H1 (cell line): ENCODE results near the gene C2CD2L. TPM values are rescaled to one million over a fixed set of nuclear protein-coding genes. Genes with fewer than 3 reads are reported as not detected.

Source experiments
- CTCF ChIA-PET: fragments of 300-600 bp; sonication (Branson Sonifier 250); formaldehyde crosslinking; loops from one replicate; lab custom pipeline; 2021; ENCODE audit not compliant: partially characterized antibody; lab: Charles Lee
- POLR2A ChIA-PET: fragments of 300-600 bp; sonication (Branson Sonifier 250); formaldehyde crosslinking; loops from one replicate; lab custom pipeline; 2021; ENCODE audit warnings: inconsistent platforms; ENCODE audit not compliant: partially characterized antibody; lab: Charles Lee
- DNase-seq, 2 experiments: peaks; one replicate each; pipeline versions ENCODE4 v3.0.0 to v3.0.0-alpha.2; 2010 to 2022; ENCODE audit warnings: low spot score in 2 of 2, low read depth in 1 of 2, mixed read lengths in 1 of 2
- FAIRE-seq: peaks from 2 replicates; lab custom pipeline; 2011; peaks lifted over from hg19 to GRCh38; lab: Jason Lieb, UNC
- H2AFZ ChIP-seq: 2 replicates; pipeline ENCODE4 v1.8.1; 2012; ENCODE audit warnings: low read length, inconsistent platforms
- H2AK5ac ChIP-seq: 2 replicates; pipeline ENCODE4 v1.6.1; 2013; ENCODE audit warnings: low read depth, low read length
- H2BK120ac ChIP-seq: replicated peaks from 2 replicates; pipeline ENCODE3; 2013; ENCODE audit warnings: low read depth, low read length, inconsistent platforms
- H2BK12ac ChIP-seq: 2 replicates; pipeline ENCODE4 v1.6.1; 2013; ENCODE audit warnings: low read depth, low read length
- H2BK15ac ChIP-seq: 2 replicates; pipeline ENCODE4 v1.6.1; 2013; ENCODE audit warnings: low read length
- H2BK20ac ChIP-seq: 2 replicates; pipeline ENCODE4 v1.6.1; 2013; ENCODE audit warnings: low read length
- H2BK5ac ChIP-seq: 2 replicates; pipeline ENCODE4 v1.6.1; 2013; ENCODE audit warnings: low read depth, low read length
- H3K14ac ChIP-seq: 2 replicates; pipeline ENCODE4 v1.6.1; 2013; ENCODE audit warnings: inconsistent platforms; ENCODE audit not compliant: insufficient read length
- H3K18ac ChIP-seq: 2 replicates; pipeline ENCODE4 v1.6.1; 2013; ENCODE audit warnings: low read length; ENCODE audit errors: extremely low read depth
- H3K23ac ChIP-seq: 2 replicates; pipeline ENCODE4 v1.6.1; 2013; ENCODE audit warnings: inconsistent platforms; ENCODE audit not compliant: insufficient read length
- H3K23me2 ChIP-seq: 2 replicates; pipeline ENCODE4 v1.6.1; 2013; ENCODE audit warnings: low read depth, low read length
- H3K27ac ChIP-seq: 2 replicates; pipeline ENCODE4 v1.6.1; 2011; ENCODE audit warnings: low read depth, low read length, inconsistent platforms
- H3K27me3 ChIP-seq, 4 experiments: replicated peaks in 1 of 4; 1 replicate in 1 of 4; 2 replicates in 3 of 4; pipeline versions ENCODE4 v1.6.1 to v1.8.1; 2011 to 2013; ENCODE audit warnings: low read length in 3 of 4, mild to moderate bottlenecking in 3 of 4, inconsistent platforms in 2 of 4, mixed read lengths in 2 of 4, moderate library complexity in 1 of 4; ENCODE audit not compliant: control insufficient read depth in 3 of 4, insufficient read depth in 3 of 4; ENCODE audit errors: extremely low read depth in 1 of 4
- H3K36me3 ChIP-seq, 4 experiments: 2 replicates each; pipeline versions ENCODE4 v1.6.1 to v1.8.1; 2011 to 2013; ENCODE audit warnings: mild to moderate bottlenecking in 4 of 4, low read length in 3 of 4, moderate library complexity in 2 of 4, control low read depth in 1 of 4, inconsistent platforms in 1 of 4; ENCODE audit not compliant: insufficient read depth in 4 of 4, control insufficient read depth in 2 of 4
- H3K4ac ChIP-seq: replicated peaks from 2 replicates; pipeline ENCODE3; 2013; ENCODE audit warnings: low read length, low read depth, mixed read lengths, inconsistent platforms; ENCODE audit not compliant: insufficient read length
- H3K4me1 ChIP-seq, 4 experiments: replicated peaks in 1 of 4; 1 replicate in 1 of 4; 2 replicates in 3 of 4; pipeline versions ENCODE4 v1.6.1 to v1.8.1; 2011 to 2013; ENCODE audit warnings: low read length in 3 of 4, inconsistent platforms in 2 of 4, mixed read lengths in 1 of 4; ENCODE audit not compliant: insufficient read depth in 4 of 4, control insufficient read depth in 3 of 4
- H3K4me2 ChIP-seq, 2 experiments: 2 replicates each; pipeline versions ENCODE4 v1.6.1 to v1.8.1; 2011 to 2013; ENCODE audit warnings: low read depth in 2 of 2, low read length in 2 of 2, control low read depth in 1 of 2, inconsistent platforms in 1 of 2, mild to moderate bottlenecking in 1 of 2; ENCODE audit not compliant: insufficient read depth in 1 of 2
- H3K4me3 ChIP-seq, 4 experiments: fragments of 200-600, 300-600 bp in 1 of 4; sonication (generic), shearing (Covaris generic), sonication (Bioruptor Twin) in 1 of 4; 2 replicates each; pipeline versions ENCODE4 v1.5.1 to v1.8.1; 2011 to 2016; ENCODE audit warnings: low read length in 4 of 4, low read depth in 3 of 4, control low read depth in 2 of 4, inconsistent platforms in 2 of 4, mild to moderate bottlenecking in 2 of 4, mixed read lengths in 1 of 4, moderate library complexity in 1 of 4; ENCODE audit not compliant: insufficient read depth in 2 of 4; ENCODE audit errors: extremely low read depth in 1 of 4
- H3K56ac ChIP-seq: replicated peaks from 2 replicates; pipeline ENCODE3; 2013; ENCODE audit warnings: low read depth, mild to moderate bottlenecking, mixed read lengths, low read length, inconsistent platforms; ENCODE audit not compliant: insufficient read length
- H3K79me1 ChIP-seq: 2 replicates; pipeline ENCODE4 v1.6.1; 2013; ENCODE audit warnings: low read depth, low read length, control low read depth
- H3K79me2 ChIP-seq, 2 experiments: 2 replicates each; pipeline versions ENCODE4 v1.6.1 to v1.8.1; 2012 to 2013; ENCODE audit warnings: low read length in 2 of 2, mild to moderate bottlenecking in 2 of 2, inconsistent platforms in 1 of 2; ENCODE audit not compliant: insufficient read depth in 2 of 2, control insufficient read depth in 1 of 2
- H3K9ac ChIP-seq, 4 experiments: replicated peaks in 1 of 4; 1 replicate in 1 of 4; 2 replicates in 3 of 4; pipeline versions ENCODE4 v1.6.1 to v1.8.1; 2011 to 2013; ENCODE audit warnings: low read depth in 3 of 4, low read length in 3 of 4, control low read depth in 2 of 4, mild to moderate bottlenecking in 2 of 4, moderate library complexity in 2 of 4, inconsistent platforms in 1 of 4; ENCODE audit errors: extremely low read depth in 1 of 4
- H3K9me3 ChIP-seq, 2 experiments: 2 replicates each; pipeline versions ENCODE4 v1.6.1 to v1.8.1; 2012 to 2013; ENCODE audit warnings: mild to moderate bottlenecking in 2 of 2, moderate library complexity in 2 of 2, control low read depth in 1 of 2, inconsistent platforms in 1 of 2, low read depth in 1 of 2, low read length in 1 of 2, mixed read lengths in 1 of 2; ENCODE audit not compliant: insufficient read depth in 2 of 2
- H4K20me1 ChIP-seq, 2 experiments: replicated peaks in 1 of 2; 2 replicates each; pipeline versions ENCODE3 to v1.8.1; 2011 to 2013; ENCODE audit warnings: inconsistent platforms in 2 of 2, low read length in 2 of 2, mild to moderate bottlenecking in 1 of 2; ENCODE audit not compliant: insufficient read depth in 2 of 2, control insufficient read depth in 1 of 2
- H4K5ac ChIP-seq: 2 replicates; pipeline ENCODE4 v1.6.1; 2013; ENCODE audit warnings: low read length, low read depth, mixed read lengths, inconsistent platforms; ENCODE audit not compliant: insufficient read length
- H4K8ac ChIP-seq: 2 replicates; pipeline ENCODE4 v1.8.0; 2013; ENCODE audit warnings: mild to moderate bottlenecking, moderate library complexity, low read length, inconsistent platforms; ENCODE audit not compliant: insufficient read depth; ENCODE audit errors: extremely low read depth
- H4K91ac ChIP-seq: replicated peaks from 2 replicates; pipeline ENCODE3; 2013; ENCODE audit warnings: low read length, mixed read lengths, inconsistent platforms; ENCODE audit not compliant: insufficient read length
- JUND ChIP-seq: IDR thresholded peaks from 2 replicates; pipeline ENCODE4 v1.6.1; 2011; ENCODE audit warnings: mild to moderate bottlenecking, improper control_type of control experiment, low read length
- SAP30 ChIP-seq: fragments of 300-600 bp; sonication (generic); IDR thresholded peaks from 2 replicates; pipeline ENCODE4 v1.7.1; 2012; ENCODE audit warnings: low read length, moderate library complexity, mild to moderate bottlenecking, inconsistent platforms; ENCODE audit not compliant: insufficient read depth, insufficient replicate concordance
- SP2 ChIP-seq: IDR thresholded peaks from 2 replicates; pipeline ENCODE4 v1.6.1; 2012; ENCODE audit warnings: mild to moderate bottlenecking, low read length, inconsistent platforms
- WGBS, 2 experiments: shearing (Covaris generic) in 1 of 2; methylation state at CpG; one replicate each; pipeline versions ENCODE4 v1.1.6 to v1.1.7; 2013 to 2015; ENCODE audit warnings: low lambda C conversion rate in 2 of 2, mixed read lengths in 2 of 2, inconsistent platforms in 1 of 2, low coverage in 1 of 2, missing lambda C conversion rate in 1 of 2; ENCODE audit not compliant: insufficient replicate concordance in 2 of 2, insufficient coverage in 1 of 2, insufficient read length in 1 of 2; ENCODE audit errors: extremely low coverage in 1 of 2, missing lambda C conversion rate in 1 of 2; 5-methylcytosine and 5-hydroxymethylcytosine counted together
- polyA plus RNA-seq, 7 experiments: library from polyadenylated mRNA; depleted of rRNA in 3 of 7; stranded (reverse) in 5 of 7; unstranded in 2 of 7; fragments of >200 nt in 5 of 7; fragments of 200-250 nt in 2 of 7; gene quantifications; 1 replicate in 5 of 7; 2 replicates in 1 of 7; 4 replicates in 1 of 7; pipeline versions ENCODE4 v1.2.1 to v1.2.3, GENCODE V29; 2011 to 2013; ENCODE audit warnings: missing spikeins in 2 of 7, mixed read lengths in 2 of 7
- total RNA-seq: library from RNA; stranded (reverse); fragmentation: NEBNext Ultra II Directional; extraction: Animal tissue kit (Norgen Biotek cat#: 25700); gene quantifications from 2 replicates; pipeline ENCODE4 v1.2.1, GENCODE V29; 2021
- TF ChIP-seq, protein P1 (sequence below), 3 experiments: IDR thresholded peaks; 1 replicate in 2 of 3; 2 replicates in 1 of 3; pipeline versions ENCODE4 v1.5.1 to v1.6.1; 2011; ENCODE audit warnings: low read length in 3 of 3, mild to moderate bottlenecking in 3 of 3, inconsistent platforms in 2 of 3, low read depth in 1 of 3, moderate library complexity in 1 of 3; ENCODE audit not compliant: insufficient read depth in 1 of 3; ENCODE audit errors: control extremely low read depth in 1 of 3

The C2CD2L gene
- total and polyA plus RNA-seq, 2 of the 8 experiments (the other 6 are each of a cell fraction or from before 2014, with no cell fraction given), result 2.5 to 4.0 TPM

DNA sequence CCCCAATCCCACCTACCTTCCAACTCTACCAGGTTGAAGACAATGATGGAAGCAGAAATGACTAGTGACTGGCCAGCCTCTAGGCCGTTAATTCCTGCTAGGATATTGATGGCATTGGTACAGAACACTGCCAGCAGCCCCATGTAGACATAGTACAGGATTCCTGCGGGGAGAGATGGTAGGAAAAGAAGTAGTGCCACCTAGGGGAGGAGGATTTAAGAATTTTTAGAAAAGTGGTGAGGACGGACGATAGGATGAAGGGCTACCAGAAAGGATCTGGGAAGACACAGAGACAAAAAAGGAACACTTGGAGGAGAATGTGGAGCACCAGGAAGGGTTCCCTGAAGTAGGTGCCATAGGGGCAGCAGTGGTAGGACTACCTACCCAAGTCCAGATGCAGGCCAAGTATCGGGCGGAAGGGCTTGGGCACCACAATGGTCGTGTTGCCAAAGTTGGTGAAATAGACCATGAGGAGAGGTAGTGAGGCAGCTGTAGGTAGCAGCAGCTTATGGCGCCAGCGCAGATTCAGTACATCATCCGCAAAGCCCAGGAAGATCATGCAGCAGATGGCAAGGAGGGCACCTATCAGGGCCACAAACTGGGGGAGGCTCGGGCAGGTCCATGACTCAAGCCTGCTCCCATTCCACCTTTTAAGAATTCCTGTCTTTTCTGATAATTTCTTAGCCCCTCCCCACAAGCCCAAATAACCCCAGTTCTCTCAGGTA, 6.7 kb upstream of the C2CD2L start:
- peak overlapping the region; percentile 78 for H2BK5ac ChIP-seq
- peak overlapping the region; percentile 87; the same call in 1 of the 2 replicates for H2BK12ac ChIP-seq
- H3K36me3 ChIP-seq, result peaks cover 5 to 24% (median 16%) of the 10 kb centered on the region in 4 experiments; a peak in 6 of 8 replicates
- H2BK15ac ChIP-seq, result peak overlapping the region; percentile 95; the same call in 1 of the 2 replicates
- peaks cover 0 to 2% of the 10 kb centered on the region in 2 experiments for H4K20me1 ChIP-seq
- H3K23ac ChIP-seq, result no peak overlapping the region
- DNase-seq (no peak), FAIRE-seq (no peak)
- no peaks in the 10 kb centered on the region for H3K27me3 ChIP-seq
- H3K9ac ChIP-seq, result peak overlapping the region in 3 of 4 experiments; percentile 25 to 92 (median 90); a peak in 5 of 7 replicates
- no peak overlapping the region for H3K14ac ChIP-seq
- H4K91ac ChIP-seq, result no peak overlapping the region
- no peak overlapping the region for H3K56ac ChIP-seq
- WGBS, 2 experiments, result 53% methylated on average over 11 of the region's 11 CpGs; no CpG with 5 or more reads in 1 of the 2 experiments
- H3K4me1 ChIP-seq, result peaks cover 3 to 11% (median 5%) of the 10 kb centered on the region in 4 experiments; a peak in 6 of 7 replicates
- H3K27ac ChIP-seq, result no peak overlapping the region
- peak overlapping the region; percentile 66 to 97 (median 90) for H3K4me3 ChIP-seq
- peaks cover 0 to 12% of the 10 kb centered on the region in 2 experiments; a peak in 2 of 4 replicates for H3K79me2 ChIP-seq
- H4K5ac ChIP-seq, result no peak overlapping the region
- H3K4ac ChIP-seq, result peak overlapping the region; percentile 45
- no peaks in the 10 kb centered on the region for H3K9me3 ChIP-seq
- POLR2A ChIA-PET, result interaction anchor here (8.6 kb wide), 1 partner anchor 15 kb away, joined by 141 read pairs; the partner anchor contains the start of gene HMBS
- peak overlapping the region; percentile 99 for H2AK5ac ChIP-seq
- H3K18ac ChIP-seq, result 0 out of 2 replicates have a peak overlapping the region, but pooled peaks have one; percentile 43
- H2BK20ac ChIP-seq, result peak overlapping the region; percentile 90; the same call in 1 of the 2 replicates
- H3K23me2 ChIP-seq, result peaks cover 17% of the 10 kb centered on the region
- CTCF ChIA-PET, result interaction anchor here (0.7 to 2.8 kb wide), 12 partner anchors 9 to 309 kb away, joined by 3 to 11 read pairs (median 4); no protein-coding TSS in a partner anchor
- no peak overlapping the region for H2AFZ ChIP-seq
- peaks cover 7% of the 10 kb centered on the region for H3K79me1 ChIP-seq
- H2BK120ac ChIP-seq, result no peak overlapping the region
- peak overlapping the region; percentile 92 to 98 for H3K4me2 ChIP-seq
- H4K8ac ChIP-seq, result no peak overlapping the region; the same call in 1 of the 2 replicates
- TF ChIP-seq SP2, result no peak
- TF ChIP-seq SAP30, result no peak
- TF ChIP-seq JUND, result no peak
- TF ChIP-seq, protein P1, sequence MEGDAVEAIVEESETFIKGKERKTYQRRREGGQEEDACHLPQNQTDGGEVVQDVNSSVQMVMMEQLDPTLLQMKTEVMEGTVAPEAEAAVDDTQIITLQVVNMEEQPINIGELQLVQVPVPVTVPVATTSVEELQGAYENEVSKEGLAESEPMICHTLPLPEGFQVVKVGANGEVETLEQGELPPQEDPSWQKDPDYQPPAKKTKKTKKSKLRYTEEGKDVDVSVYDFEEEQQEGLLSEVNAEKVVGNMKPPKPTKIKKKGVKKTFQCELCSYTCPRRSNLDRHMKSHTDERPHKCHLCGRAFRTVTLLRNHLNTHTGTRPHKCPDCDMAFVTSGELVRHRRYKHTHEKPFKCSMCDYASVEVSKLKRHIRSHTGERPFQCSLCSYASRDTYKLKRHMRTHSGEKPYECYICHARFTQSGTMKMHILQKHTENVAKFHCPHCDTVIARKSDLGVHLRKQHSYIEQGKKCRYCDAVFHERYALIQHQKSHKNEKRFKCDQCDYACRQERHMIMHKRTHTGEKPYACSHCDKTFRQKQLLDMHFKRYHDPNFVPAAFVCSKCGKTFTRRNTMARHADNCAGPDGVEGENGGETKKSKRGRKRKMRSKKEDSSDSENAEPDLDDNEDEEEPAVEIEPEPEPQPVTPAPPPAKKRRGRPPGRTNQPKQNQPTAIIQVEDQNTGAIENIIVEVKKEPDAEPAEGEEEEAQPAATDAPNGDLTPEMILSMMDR (IDR thresholded peaks at IDR 0.05; ENCODE audit: control extremely low read depth in 1 of 3, insufficient read depth in 1 of 3, low read depth in 1 of 3, low read length in 3 of 3), result peak in 2 of 3 experiments; percentile 36 to 50; a peak in 3 of 4 replicates
